ENCODE results near the gene HOXC5.

HOXC5 gene

GRCh38 chr12:54037360-54038283, 4.8 kb downstream of the HOXC5 start:
- TF ChIP-seq CTCF (IDR thresholded peaks at IDR 0.05; ENCODE audit: low read depth, low read length, missing control alignments): no peak
- DNase-seq (ENCODE audit: extremely low read depth, low read depth): no peak
- no peak overlapping the region for H3K4me3 ChIP-seq (replicated peaks; ENCODE audit: low read depth, low read length)

GRCh38 chr12:54038284-54038870, 5.5 kb downstream of the HOXC5 start:
- H3K4me3 ChIP-seq (replicated peaks; ENCODE audit: low read depth, low read length): no peak overlapping the region
- TF ChIP-seq CTCF (IDR thresholded peaks at IDR 0.05; ENCODE audit: low read depth, low read length, missing control alignments): no peak
- no peak for DNase-seq (ENCODE audit: extremely low read depth, low read depth)

- no peak overlapping the region for H3K4me3 ChIP-seq (replicated peaks; ENCODE audit: low read depth, low read length)
- DNase-seq (ENCODE audit: extremely low read depth, low read depth): no peak
- TF ChIP-seq CTCF (IDR thresholded peaks at IDR 0.05; ENCODE audit: low read depth, low read length, missing control alignments): no peak
Observed at GRCh38 chr12:54038871-54039414, 6.1 kb downstream of the HOXC5 start.

GRCh38 chr12:54039417-54040147, 6.7 kb downstream of the HOXC5 start:
- no peak for DNase-seq (ENCODE audit: extremely low read depth, low read depth)
- H3K4me3 ChIP-seq (replicated peaks; ENCODE audit: low read depth, low read length): no peak overlapping the region
- no peak for TF ChIP-seq CTCF (IDR thresholded peaks at IDR 0.05; ENCODE audit: low read depth, low read length, missing control alignments)

- TF ChIP-seq CTCF (IDR thresholded peaks at IDR 0.05; ENCODE audit: low read depth, low read length, missing control alignments): no peak
- no peak overlapping the region for H3K4me3 ChIP-seq (replicated peaks; ENCODE audit: low read depth, low read length)
- DNase-seq (ENCODE audit: extremely low read depth, low read depth): no peak
Observed at GRCh38 chr12:54040148-54040494, 7.3 kb downstream of the HOXC5 start.

- TF ChIP-seq CTCF (IDR thresholded peaks at IDR 0.05; ENCODE audit: low read depth, low read length, missing control alignments): no peak
- no peak for DNase-seq (ENCODE audit: extremely low read depth, low read depth)
- H3K4me3 ChIP-seq (replicated peaks; ENCODE audit: low read depth, low read length): no peak overlapping the region
Observed at GRCh38 chr12:54040648-54041047, 7.8 kb downstream of the HOXC5 start.

All from HFF-Myc (cell line).